ENCODE measurements around the gene GPR12. TPM values are rescaled to one million over a fixed set of nuclear protein-coding genes. Genes with fewer than 3 reads are reported as not detected.

The GPR12 gene
- total and polyA plus RNA-seq, 10 of the 15 experiments (the other 5 are each of a cell fraction or from before 2014, with no cell fraction given) = not detected

DNA sequence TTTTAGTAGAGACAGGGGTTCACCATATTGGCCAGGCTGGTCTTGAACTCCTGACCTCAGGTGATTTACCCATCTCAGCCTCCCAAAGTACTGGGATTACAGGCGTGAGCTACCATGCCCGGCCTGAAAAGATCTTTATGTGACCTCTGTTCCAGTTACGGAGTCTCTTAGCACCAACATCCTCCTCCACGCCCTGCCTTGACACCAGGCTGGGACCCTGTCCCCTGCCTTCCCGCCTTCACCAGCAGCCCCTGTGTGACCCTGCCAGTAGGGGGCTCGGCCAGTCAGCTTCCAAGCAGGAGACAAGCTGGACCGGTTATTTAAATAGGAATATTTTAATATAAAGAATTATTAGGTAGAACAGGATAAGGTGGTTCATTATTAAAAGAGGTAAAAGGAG lies 54.2 kb downstream of the GPR12 start:
- FAIRE-seq (no peak), ATAC-seq (no peak), DNase-seq (ENCODE audit: low read depth, low spot score) (no peak)
- WGBS (ENCODE audit: insufficient coverage, insufficient replicate concordance, low lambda C conversion rate, missing lambda C conversion rate) = 20% methylated on average over 7 of the region's 7 CpGs
- ChIA-PET CTCF (interaction anchor here (0.5 to 1.3 kb wide), 6 partner anchors 10 to 172 kb away, joined by 3 to 6 read pairs (median 3); no protein-coding TSS in a partner anchor), POLR2A (no interaction called here), SMC1A (ENCODE audit: uncharacterized antibody, unreplicated experiment) (interaction anchor here (0.9 kb wide), 1 partner anchor 521 kb away, joined by 3 read pairs; no protein-coding TSS in a partner anchor), RAD21 (ENCODE audit: unreplicated experiment) (interaction anchor here (0.6 kb wide), 1 partner anchor 206 kb away, joined by 3 read pairs; no protein-coding TSS in a partner anchor)
- TF ChIP-seq POU2F2 (IDR thresholded peaks at IDR 0.05; ENCODE audit: borderline replicate concordance, low read depth, low read length) (no peak), HDGF (IDR thresholded peaks at IDR 0.05) (no peak), KDM1A (IDR thresholded peaks at IDR 0.05; ENCODE audit: borderline replicate concordance) (no peak), FOS (IDR thresholded peaks at IDR 0.05; ENCODE audit: borderline replicate concordance, extremely low read depth, insufficient read length) (no peak), PML (IDR thresholded peaks at IDR 0.05; ENCODE audit: low read length) (no peak), KLF5 (IDR thresholded peaks at IDR 0.05; ENCODE audit: partially characterized antibody) (no peak), ESRRA (IDR thresholded peaks at IDR 0.05; ENCODE audit: low read length) (no peak), PKNOX1 (IDR thresholded peaks at IDR 0.05) (no peak), JUND (IDR thresholded peaks at IDR 0.05; ENCODE audit: low read depth, low read length) (no peak), NFYB (IDR thresholded peaks at IDR 0.05; ENCODE audit: insufficient read depth, low read depth, low read length) (no peak), LARP7 (IDR thresholded peaks at IDR 0.05) (no peak), KAT2A (conservative IDR thresholded peaks at IDR 0.05; ENCODE audit: control insufficient read depth, low read depth, low read length) (no peak)
- TF ChIP-seq, protein P1, sequence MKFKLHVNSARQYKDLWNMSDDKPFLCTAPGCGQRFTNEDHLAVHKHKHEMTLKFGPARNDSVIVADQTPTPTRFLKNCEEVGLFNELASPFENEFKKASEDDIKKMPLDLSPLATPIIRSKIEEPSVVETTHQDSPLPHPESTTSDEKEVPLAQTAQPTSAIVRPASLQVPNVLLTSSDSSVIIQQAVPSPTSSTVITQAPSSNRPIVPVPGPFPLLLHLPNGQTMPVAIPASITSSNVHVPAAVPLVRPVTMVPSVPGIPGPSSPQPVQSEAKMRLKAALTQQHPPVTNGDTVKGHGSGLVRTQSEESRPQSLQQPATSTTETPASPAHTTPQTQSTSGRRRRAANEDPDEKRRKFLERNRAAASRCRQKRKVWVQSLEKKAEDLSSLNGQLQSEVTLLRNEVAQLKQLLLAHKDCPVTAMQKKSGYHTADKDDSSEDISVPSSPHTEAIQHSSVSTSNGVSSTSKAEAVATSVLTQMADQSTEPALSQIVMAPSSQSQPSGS (IDR thresholded peaks at IDR 0.05; ENCODE audit: low read length) = no peak
- H3K36me3 ChIP-seq (ENCODE audit: control insufficient read depth in 2 of 2, insufficient read depth in 2 of 2, low read length in 1 of 2) = no peaks in the 10 kb centered on the region
- H4K20me1 ChIP-seq (ENCODE audit: control insufficient read depth, insufficient read depth) = no peaks in the 10 kb centered on the region
- H3K9ac ChIP-seq (ENCODE audit: control insufficient read depth, insufficient read depth, low read length) = no peak overlapping the region
- no peaks in the 10 kb centered on the region for H3K4me1 ChIP-seq (ENCODE audit: control insufficient read depth, insufficient read depth, low read length)
- BruUV-seq (replicated peaks) = no TSS peak
- in situ Hi-C loops (cut with MboI) = no loop called here
- H3K27ac ChIP-seq (ENCODE audit: control insufficient read depth, insufficient read depth) = no peak overlapping the region
- no peaks in the 10 kb centered on the region for H3K79me2 ChIP-seq (ENCODE audit: control insufficient read depth, insufficient read depth, low read length)
- H3K9me3 ChIP-seq (replicated peaks; ENCODE audit: control insufficient read depth, insufficient read depth, low read length) = no peaks in the 10 kb centered on the region
- intact Hi-C loops (cut with micrococcal nuclease; ENCODE audit: unreplicated experiment) = loop anchor here (5.0 kb wide), 1 partner anchor 226 kb away; no protein-coding TSS in a partner anchor
- H2AFZ ChIP-seq (ENCODE audit: control insufficient read depth, low read depth, low read length) = no peak overlapping the region
- no peaks in the 10 kb centered on the region for H3K27me3 ChIP-seq (replicated peaks in 1 of 2; ENCODE audit: control insufficient read depth in 2 of 2, insufficient read depth in 2 of 2, low read length in 1 of 2)
- no peak overlapping the region for H3K4me2 ChIP-seq (ENCODE audit: control insufficient read depth, insufficient read depth)
- H3K4me3 ChIP-seq = no peak overlapping the region

Measured in GM12878 (cell line).